HCT116 (cell line): ENCODE measurements around the gene SLC38A9. TPM values are rescaled to one million over a fixed set of nuclear protein-coding genes. Genes with fewer than 3 reads are reported as not detected.

Experiments
- ATAC-seq: fragments of 200-7000 bp; cut with Tn5 transposase; 2 replicates; pipeline ENCODE4 v1.9.1; 2020; ENCODE audit warnings: mild to moderate bottlenecking, moderate library complexity
- BruUV-seq: library from RNA; stranded (reverse); fragments of 400-500 nt; replicated peaks from 2 replicates; lab custom pipeline; 2021; lab: Mats Ljungman, UMichigan
- CTCF ChIA-PET: fragments of 300-600 bp; sonication (Branson Sonifier 250); formaldehyde crosslinking; loops from one replicate; lab custom pipeline; 2021; ENCODE audit warnings: antibody characterized with exemption; lab: Charles Lee
- POLR2A ChIA-PET: fragments of 300-600, 350-600 bp; sonication (Branson Sonifier 250); formaldehyde crosslinking; loops from one replicate; lab custom pipeline; 2021; ENCODE audit warnings: antibody characterized with exemption; lab: Charles Lee
- RAD21 ChIA-PET, 2 experiments: fragments of 300-600 bp; sonication (Branson Sonifier 250); formaldehyde crosslinking; loops; one replicate each; lab custom pipeline; 2023; ENCODE audit warnings: low total read pairs in 2 of 2; ENCODE audit not compliant: uncharacterized antibody in 2 of 2, unreplicated experiment in 2 of 2, low non-redundant PET in 1 of 2; lab: Charles Lee
- DNase-seq: peaks from one replicate; pipeline ENCODE4 v3.0.0-alpha.2; 2010; ENCODE audit warnings: low read depth, low spot score
- H2AFZ ChIP-seq: fragments of 200-600 bp; shearing (Covaris generic), sonication (generic); 2 replicates; pipeline ENCODE4 v1.6.1; 2017; ENCODE audit warnings: low read depth, mixed run types, mixed read lengths, antibody characterized with exemption, low read length; ENCODE audit not compliant: poor library complexity, severe bottlenecking
- H3K27ac ChIP-seq: 2 replicates; pipeline ENCODE4 v1.5.1; 2012; ENCODE audit warnings: low read depth, low read length
- H3K27me3 ChIP-seq: fragments of 200-600 bp; sonication (generic); 2 replicates; pipeline ENCODE4 v1.6.1; 2016; ENCODE audit warnings: mixed run types, low read length, mixed read lengths; ENCODE audit not compliant: insufficient read depth
- H3K36me3 ChIP-seq, 2 experiments: fragments of 200-500 bp in 1 of 2; fragments of 200-600 bp in 1 of 2; sonication (Bioruptor generic) in 1 of 2; sonication (generic) in 1 of 2; 2 replicates each; pipeline versions ENCODE4 v1.5.1 to v1.6.1; 2014 to 2016; ENCODE audit warnings: low read length in 2 of 2, inconsistent platforms in 1 of 2, mixed read lengths in 1 of 2, mixed run types in 1 of 2; ENCODE audit not compliant: insufficient read depth in 2 of 2, control insufficient read depth in 1 of 2
- H3K4me1 ChIP-seq, 2 experiments: fragments of 200-600 bp in 1 of 2; sonication (generic) in 1 of 2; 2 replicates each; pipeline versions ENCODE4 v1.5.1 to v1.6.1; 2012 to 2017; ENCODE audit warnings: low read length in 2 of 2, inconsistent platforms in 1 of 2, mild to moderate bottlenecking in 1 of 2, mixed read lengths in 1 of 2, mixed run types in 1 of 2, moderate library complexity in 1 of 2; ENCODE audit not compliant: insufficient read depth in 2 of 2, control insufficient read depth in 1 of 2
- H3K4me2 ChIP-seq: fragments of 200-600 bp; sonication (generic); 2 replicates; pipeline ENCODE4 v1.6.1; 2017; ENCODE audit warnings: mixed run types, low read length, mixed read lengths
- H3K4me3 ChIP-seq, 2 experiments: fragments of 200-600 bp in 1 of 2; sonication (generic) in 1 of 2; replicated peaks in 1 of 2; 2 replicates each; pipeline ENCODE4 v1.5.1; 2011 to 2016; ENCODE audit warnings: low read length in 2 of 2, control low read depth in 1 of 2, low read depth in 1 of 2, mild to moderate bottlenecking in 1 of 2, mixed read lengths in 1 of 2, mixed run types in 1 of 2
- H3K79me2 ChIP-seq: fragments of 200-600 bp; sonication (generic); 2 replicates; pipeline ENCODE4 v1.6.1; 2017; ENCODE audit warnings: mild to moderate bottlenecking, mixed run types, low read length, moderate library complexity, mixed read lengths; ENCODE audit not compliant: insufficient read depth
- H3K9ac ChIP-seq: fragments of 200-600 bp; sonication (generic); 2 replicates; pipeline ENCODE4 v1.6.1; 2016; ENCODE audit warnings: low read length, mixed read lengths
- H3K9me2 ChIP-seq: fragments of 200-600 bp; sonication (generic), shearing (Covaris generic); 2 replicates; pipeline ENCODE4 v1.6.1; 2017; ENCODE audit warnings: mixed run types, mild to moderate bottlenecking, moderate library complexity; ENCODE audit not compliant: insufficient read depth
- H3K9me3 ChIP-seq, 2 experiments: fragments of 200-500 bp in 1 of 2; fragments of 200-600 bp in 1 of 2; sonication (Bioruptor generic) in 1 of 2; sonication (generic) in 1 of 2; 2 replicates each; pipeline ENCODE4 v1.6.1; 2014 to 2017; ENCODE audit warnings: low read length in 2 of 2, mixed read lengths in 2 of 2, inconsistent platforms in 1 of 2, low read depth in 1 of 2, mild to moderate bottlenecking in 1 of 2, mixed run types in 1 of 2, moderate library complexity in 1 of 2; ENCODE audit not compliant: control insufficient read depth in 1 of 2, insufficient read depth in 1 of 2
- H4K20me1 ChIP-seq: fragments of 200-600 bp; sonication (generic), shearing (Covaris generic); 2 replicates; pipeline ENCODE4 v1.6.1; 2017; ENCODE audit warnings: mixed run types, mild to moderate bottlenecking, moderate library complexity; ENCODE audit not compliant: insufficient read depth
- CBX3 ChIP-seq: IDR thresholded peaks from 2 replicates; pipeline ENCODE4 v1.6.1; 2012; ENCODE audit warnings: low read depth
- CEBPB ChIP-seq: IDR thresholded peaks from 2 replicates; pipeline ENCODE4 v1.6.1; 2012; ENCODE audit warnings: low read depth
- CTCF ChIP-seq, 3 experiments: fragments of 200-600 bp in 1 of 3; sonication (generic) in 1 of 3; IDR thresholded peaks in 2 of 3; conservative IDR thresholded peaks in 1 of 3; 2 replicates each; pipeline ENCODE4 v1.5.1; 2012 to 2017; ENCODE audit warnings: low read depth in 2 of 3, low read length in 2 of 3, antibody characterized with exemption in 1 of 3, borderline replicate concordance in 1 of 3, control low read depth in 1 of 3, mild to moderate bottlenecking in 1 of 3, mixed read lengths in 1 of 3, mixed run types in 1 of 3, moderate library complexity in 1 of 3; ENCODE audit not compliant: insufficient read depth in 1 of 3
- ELF1 ChIP-seq: IDR thresholded peaks from 2 replicates; pipeline ENCODE4 v1.6.1; 2012; ENCODE audit warnings: low read depth, borderline replicate concordance
- EZH2 ChIP-seq: fragments of 200-600 bp; sonication (generic); IDR thresholded peaks from 2 replicates; pipeline ENCODE4 v1.6.1; 2017; ENCODE audit warnings: antibody characterized with exemption, mixed run types
- EZH2phosphoT487 ChIP-seq: fragments of 200-600 bp; IDR thresholded peaks from 2 replicates; pipeline ENCODE4 v1.6.1; 2018; ENCODE audit warnings: antibody characterized with exemption, borderline replicate concordance
- FOSL1 ChIP-seq: IDR thresholded peaks from 2 replicates; pipeline ENCODE4 v1.6.1; 2012; ENCODE audit warnings: low read depth
- JUND ChIP-seq: IDR thresholded peaks from 2 replicates; pipeline ENCODE4 v1.6.1; 2012
- POLR2A ChIP-seq: IDR thresholded peaks from 2 replicates; pipeline ENCODE4 v1.7.0; 2011; ENCODE audit warnings: borderline replicate concordance; ENCODE audit not compliant: insufficient read depth, insufficient read length; ENCODE audit errors: extremely low read depth
- RAD21 ChIP-seq: IDR thresholded peaks from 2 replicates; pipeline ENCODE4 v1.6.1; 2012; ENCODE audit warnings: low read depth, mild to moderate bottlenecking
- REST ChIP-seq: IDR thresholded peaks from 2 replicates; pipeline ENCODE4 v1.6.1; 2012; ENCODE audit warnings: low read depth
- SP1 ChIP-seq: IDR thresholded peaks from 2 replicates; pipeline ENCODE4 v1.6.1; 2012; ENCODE audit warnings: low read depth
- TCF7L2 ChIP-seq: IDR thresholded peaks from 2 replicates; pipeline ENCODE4 v1.7.0; 2011; ENCODE audit warnings: borderline replicate concordance, inconsistent platforms; ENCODE audit not compliant: insufficient read depth, insufficient read length; ENCODE audit errors: extremely low read depth
- YY1 ChIP-seq: IDR thresholded peaks from 2 replicates; pipeline ENCODE4 v1.6.1; 2011; ENCODE audit warnings: low read length, low read depth, moderate library complexity, mild to moderate bottlenecking; ENCODE audit not compliant: insufficient replicate concordance; ENCODE audit errors: extremely low read depth
- ZBTB33 ChIP-seq: IDR thresholded peaks from 2 replicates; pipeline ENCODE4 v1.6.1; 2011; ENCODE audit warnings: mild to moderate bottlenecking, low read length, moderate library complexity; ENCODE audit not compliant: insufficient replicate concordance; ENCODE audit errors: extremely low read depth
- ZNF274 ChIP-seq: fragments of 200-500 bp; sonication (Bioruptor generic); IDR thresholded peaks from 2 replicates; pipeline ENCODE4 v1.6.1; 2014; ENCODE audit warnings: mild to moderate bottlenecking, low read depth, low read length, inconsistent platforms
- intact Hi-C: fragments of 100-400 bp; cut with micrococcal nuclease; formaldehyde crosslinking; loops from 2 replicates; pipeline ENCODE4 v1.10.0; 2022
- total RNA-seq: library from RNA; stranded (reverse); gene quantifications from one replicate; pipeline ENCODE4 v1.2.1, GENCODE V29; 2021; ENCODE audit not compliant: unreplicated experiment
- TF ChIP-seq, protein P1 (sequence below): IDR thresholded peaks from 2 replicates; pipeline ENCODE4 v1.6.1; 2012

SLC38A9 gene
- total RNA-seq, 1 experiment from 2014 or later: 12.6 TPM

GRCh38 chr5:55665065-55665464, 47.1 kb downstream of the SLC38A9 start:
- intact Hi-C loops: no loop called here

More at GRCh38 chr5:55665065-55665464, 47.1 kb downstream of the SLC38A9 start:
- Histone ChIP-seq H3K27me3 (no peaks in the 10 kb centered on the region), H3K9ac (no peak overlapping the region), H3K9me3 (no peaks in the 10 kb centered on the region), H3K36me3 (no peaks in the 10 kb centered on the region), H4K20me1 (no peaks in the 10 kb centered on the region), H2AFZ (no peak overlapping the region), H3K9me2 (no peaks in the 10 kb centered on the region), H3K27ac (no peak overlapping the region), H3K4me2 (no peak overlapping the region), H3K4me3 (no peak overlapping the region), H3K4me1 (peaks cover 0 to 10% of the 10 kb centered on the region in 2 experiments; a peak in 2 of 4 replicates), H3K79me2 (no peaks in the 10 kb centered on the region)
- ATAC-seq (no peak), DNase-seq (no peak)
- RAD21 ChIA-PET: no interaction called here
- CTCF ChIA-PET: no interaction called here
- TF ChIP-seq SP1 (no peak), YY1 (no peak), RAD21 (no peak), TCF7L2 (no peak), ZBTB33 (no peak), JUND (no peak), EZH2 (no peak), ZNF274 (no peak), CTCF (IDR thresholded peaks at IDR 0.05 in 2 of 3, conservative IDR thresholded peaks at IDR 0.05 in 1 of 3; ENCODE audit: borderline replicate concordance in 1 of 3, insufficient read depth in 1 of 3, low read depth in 2 of 3, low read length in 2 of 3) (no peak), ELF1 (no peak), POLR2A (no peak), FOSL1 (no peak), REST (no peak), EZH2phosphoT487 (no peak), CEBPB (no peak), CBX3 (no peak)
- TF ChIP-seq, protein P1, sequence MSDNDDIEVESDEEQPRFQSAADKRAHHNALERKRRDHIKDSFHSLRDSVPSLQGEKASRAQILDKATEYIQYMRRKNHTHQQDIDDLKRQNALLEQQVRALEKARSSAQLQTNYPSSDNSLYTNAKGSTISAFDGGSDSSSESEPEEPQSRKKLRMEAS: no peak
- POLR2A ChIA-PET: interaction anchor here (0.7 kb wide), 1 partner anchor 16 kb away, joined by 3 read pairs; no protein-coding TSS in a partner anchor
- BruUV-seq: no TSS peak
